Colonic mucosa (tissue), 4 donors: Measurements from ENCODE around the gene SOBP. TPM values are rescaled to one million over a fixed set of nuclear protein-coding genes. Genes with fewer than 3 reads are reported as not detected.

Source experiments
- DNase-seq: peaks from one replicate; pipeline ENCODE4 v3.0.0-alpha.2; 2020
- H3K27ac ChIP-seq: fragments of 200-600 bp; one replicate; pipeline ENCODE4 v1.8.0; 2021
- H3K27me3 ChIP-seq: fragments of 200-600 bp; one replicate; pipeline ENCODE4 v1.8.0; 2021
- H3K36me3 ChIP-seq: fragments of 200-600 bp; one replicate; pipeline ENCODE4 v1.8.0; 2021
- H3K4me1 ChIP-seq: fragments of 200-600 bp; one replicate; pipeline ENCODE4 v1.8.0; 2021; ENCODE audit warnings: mild to moderate bottlenecking
- H3K4me3 ChIP-seq: fragments of 200-600 bp; one replicate; pipeline ENCODE4 v1.8.0; 2021
- H3K9ac ChIP-seq, 2 donors: one replicate each; pipeline ENCODE4 v1.7.0; 2013; ENCODE audit warnings: control low read depth in 2 of 2, low read depth in 2 of 2, low read length in 2 of 2
- H3K9me3 ChIP-seq: fragments of 200-600 bp; one replicate; pipeline ENCODE4 v1.8.0; 2021
- intact Hi-C: fragments of 100-400 bp; cut with DNase I; formaldehyde crosslinking; loops from one replicate; pipeline ENCODE4 v1.14.1; 2022
- total RNA-seq, 2 donors: library from RNA; stranded (reverse); fragmentation: NEBNext Ultra II Directional in 1 of 2; extraction: Animal tissue kit (Norgen Biotek cat#: 25700) in 1 of 2; gene quantifications; one replicate each; pipeline ENCODE4 v1.2.1, GENCODE V29; 2021
- TF ChIP-seq, protein P1 (sequence below): fragments of 200-600 bp; IDR thresholded peaks from one replicate; pipeline ENCODE4 v1.8.0; 2022; ENCODE audit warnings: antibody characterized with exemption, mild to moderate bottlenecking
- donor health status: healthy.
- donor health status: DM: no; HTN: no; CAD: no.
- donor health status: DM: no; HTN: no; CAD: no.

SOBP gene
- total RNA-seq, 2 donors from 2014 or later: 0.67 to 3.4 TPM

DNA sequence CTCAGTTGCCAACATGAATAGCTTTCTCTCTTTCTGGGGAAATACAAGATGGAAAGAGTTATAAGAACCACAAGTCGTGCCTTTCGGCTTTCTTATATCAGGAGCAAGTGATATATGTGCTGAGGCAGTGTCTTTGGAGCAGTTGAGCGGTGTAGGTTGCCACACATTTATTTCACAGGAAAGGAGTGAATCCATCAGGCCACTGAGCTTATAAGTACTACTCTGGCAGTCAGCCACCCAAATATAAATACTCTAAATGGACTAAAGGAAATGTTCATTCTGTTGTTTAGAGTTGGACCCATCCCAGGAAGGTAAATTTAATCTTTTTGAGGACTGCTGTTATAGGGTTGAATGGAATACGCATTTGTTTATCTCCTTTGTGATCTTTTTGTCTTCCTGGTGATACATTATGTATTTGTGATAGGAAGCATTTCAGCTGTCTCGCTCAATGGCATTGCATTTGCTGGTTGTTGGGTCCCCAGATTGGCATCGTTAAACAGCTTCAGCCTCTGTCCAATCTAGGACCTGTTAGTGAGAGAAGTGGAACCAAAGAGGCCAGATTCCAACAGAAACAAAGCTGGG, 139.7 kb downstream of the SOBP start:
- H3K9me3 ChIP-seq: no peaks in the 10 kb centered on the region
- H3K27ac ChIP-seq: no peak overlapping the region
- no peak overlapping the region for H3K4me3 ChIP-seq
- no peaks in the 10 kb centered on the region for H3K36me3 ChIP-seq
- no peak overlapping the region for H3K9ac ChIP-seq
- intact Hi-C loops: no loop called here
- H3K27me3 ChIP-seq: no peaks in the 10 kb centered on the region
- no peak for DNase-seq
- no peaks in the 10 kb centered on the region for H3K4me1 ChIP-seq
- TF ChIP-seq, protein P1, sequence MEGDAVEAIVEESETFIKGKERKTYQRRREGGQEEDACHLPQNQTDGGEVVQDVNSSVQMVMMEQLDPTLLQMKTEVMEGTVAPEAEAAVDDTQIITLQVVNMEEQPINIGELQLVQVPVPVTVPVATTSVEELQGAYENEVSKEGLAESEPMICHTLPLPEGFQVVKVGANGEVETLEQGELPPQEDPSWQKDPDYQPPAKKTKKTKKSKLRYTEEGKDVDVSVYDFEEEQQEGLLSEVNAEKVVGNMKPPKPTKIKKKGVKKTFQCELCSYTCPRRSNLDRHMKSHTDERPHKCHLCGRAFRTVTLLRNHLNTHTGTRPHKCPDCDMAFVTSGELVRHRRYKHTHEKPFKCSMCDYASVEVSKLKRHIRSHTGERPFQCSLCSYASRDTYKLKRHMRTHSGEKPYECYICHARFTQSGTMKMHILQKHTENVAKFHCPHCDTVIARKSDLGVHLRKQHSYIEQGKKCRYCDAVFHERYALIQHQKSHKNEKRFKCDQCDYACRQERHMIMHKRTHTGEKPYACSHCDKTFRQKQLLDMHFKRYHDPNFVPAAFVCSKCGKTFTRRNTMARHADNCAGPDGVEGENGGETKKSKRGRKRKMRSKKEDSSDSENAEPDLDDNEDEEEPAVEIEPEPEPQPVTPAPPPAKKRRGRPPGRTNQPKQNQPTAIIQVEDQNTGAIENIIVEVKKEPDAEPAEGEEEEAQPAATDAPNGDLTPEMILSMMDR: no peak

DNA sequence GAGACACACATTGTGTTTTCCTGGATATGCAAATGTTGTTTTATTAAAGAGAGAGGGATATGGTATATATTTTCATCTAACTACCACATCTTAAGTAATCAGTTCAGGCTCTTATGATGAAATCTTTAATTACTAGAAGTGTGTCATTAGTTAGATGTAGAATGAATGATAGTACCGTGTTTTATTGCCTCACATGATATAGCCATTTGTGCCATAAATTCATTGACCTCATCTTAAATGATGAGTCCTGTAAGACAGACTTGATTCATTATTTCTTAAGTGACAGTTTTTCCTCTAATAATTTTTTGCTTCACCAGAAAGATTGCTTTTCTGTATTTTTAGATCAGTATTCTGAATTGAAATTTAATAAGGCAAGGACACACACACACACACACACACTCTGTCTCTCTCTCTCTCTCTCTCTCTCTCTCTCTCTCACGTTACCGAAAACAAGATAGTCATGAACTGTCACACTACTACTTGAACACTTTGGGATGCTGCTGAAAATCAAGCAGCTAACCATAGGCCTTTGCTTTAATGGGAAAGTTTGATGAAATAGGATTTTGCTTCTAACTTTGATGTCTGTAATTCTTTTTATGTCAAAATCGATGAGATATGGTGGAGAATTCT, 140.5 kb downstream of the SOBP start:
- Histone ChIP-seq H3K4me3 (no peak overlapping the region), H3K4me1 (no peaks in the 10 kb centered on the region), H3K9me3 (no peaks in the 10 kb centered on the region), H3K27ac (no peak overlapping the region), H3K36me3 (no peaks in the 10 kb centered on the region), H3K9ac (no peak overlapping the region), H3K27me3 (peaks cover 4% of the 10 kb centered on the region)
- intact Hi-C loops: no loop called here
- DNase-seq: no peak
- TF ChIP-seq, protein P1: no peak

DNA sequence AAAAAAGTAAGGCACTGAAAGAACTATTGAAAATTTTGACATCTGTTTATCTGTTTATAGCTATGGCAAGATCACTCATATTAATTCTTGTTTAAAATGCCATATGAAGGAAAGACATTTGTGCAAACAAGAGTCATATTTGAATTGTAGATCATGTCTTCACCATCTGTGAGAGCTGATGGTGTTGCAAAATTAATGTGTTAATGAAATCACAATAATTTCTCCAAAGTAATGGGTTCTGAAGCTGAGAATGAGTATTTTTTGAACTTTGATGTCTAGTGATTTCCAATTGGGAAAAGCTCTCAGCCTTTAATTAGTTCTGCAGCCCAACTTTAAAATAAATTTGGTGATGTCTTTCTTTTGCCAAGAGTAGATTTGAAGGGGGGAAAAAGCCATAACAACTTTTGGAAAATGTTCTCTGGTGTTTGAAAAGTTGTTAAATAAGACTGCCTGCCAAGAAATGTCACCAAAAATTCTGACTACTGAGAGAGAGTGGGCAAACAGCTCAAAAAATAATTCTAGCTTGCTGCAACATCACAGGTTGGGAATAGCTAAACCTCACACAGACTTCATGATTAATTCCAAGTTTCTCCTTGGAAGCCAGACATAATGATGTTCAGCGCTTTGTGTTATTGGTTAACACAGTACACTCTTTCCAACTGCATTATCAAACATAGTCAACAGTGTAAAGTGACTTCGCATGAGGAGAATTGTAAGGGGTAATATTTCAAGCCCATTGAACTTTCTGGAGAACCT, 142.6 kb downstream of the SOBP start:
- Histone ChIP-seq H3K9ac (no peak overlapping the region), H3K9me3 (no peaks in the 10 kb centered on the region), H3K4me1 (no peaks in the 10 kb centered on the region), H3K27ac (no peak overlapping the region), H3K36me3 (no peaks in the 10 kb centered on the region), H3K4me3 (no peak overlapping the region), H3K27me3 (peaks cover 5% of the 10 kb centered on the region)
- intact Hi-C loops: no loop called here
- TF ChIP-seq, protein P1: no peak
- no peak for DNase-seq

DNA sequence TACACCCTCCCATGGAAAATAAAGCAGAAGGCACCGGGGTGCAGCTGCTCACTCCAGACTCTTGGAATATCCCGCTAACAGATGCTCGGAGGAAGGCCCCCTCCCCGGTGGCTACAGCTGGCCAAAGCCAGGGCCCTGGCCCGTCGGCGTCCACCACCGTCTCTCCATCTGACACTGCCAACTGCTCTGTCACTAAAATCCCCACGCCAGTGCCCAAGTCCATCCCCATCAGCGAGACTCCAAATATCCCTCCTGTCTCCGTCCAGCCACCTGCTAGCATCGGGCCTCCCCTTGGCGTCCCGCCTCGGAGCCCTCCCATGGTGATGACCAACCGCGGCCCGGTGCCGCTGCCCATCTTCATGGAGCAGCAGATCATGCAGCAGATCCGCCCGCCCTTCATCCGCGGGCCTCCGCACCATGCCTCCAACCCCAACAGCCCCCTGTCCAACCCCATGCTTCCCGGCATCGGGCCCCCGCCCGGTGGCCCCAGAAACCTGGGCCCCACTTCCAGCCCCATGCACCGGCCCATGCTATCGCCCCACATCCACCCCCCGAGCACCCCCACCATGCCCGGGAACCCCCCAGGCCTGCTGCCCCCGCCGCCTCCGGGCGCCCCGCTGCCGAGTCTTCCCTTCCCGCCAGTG, 143.9 kb downstream of the SOBP start:
- Histone ChIP-seq H3K27ac (no peak overlapping the region), H3K9ac (no peak overlapping the region), H3K4me3 (no peak overlapping the region), H3K4me1 (no peaks in the 10 kb centered on the region), H3K9me3 (no peaks in the 10 kb centered on the region), H3K36me3 (no peaks in the 10 kb centered on the region), H3K27me3 (peaks cover 5% of the 10 kb centered on the region)
- no peak for DNase-seq
- intact Hi-C loops: no loop called here
- TF ChIP-seq, protein P1: no peak

DNA sequence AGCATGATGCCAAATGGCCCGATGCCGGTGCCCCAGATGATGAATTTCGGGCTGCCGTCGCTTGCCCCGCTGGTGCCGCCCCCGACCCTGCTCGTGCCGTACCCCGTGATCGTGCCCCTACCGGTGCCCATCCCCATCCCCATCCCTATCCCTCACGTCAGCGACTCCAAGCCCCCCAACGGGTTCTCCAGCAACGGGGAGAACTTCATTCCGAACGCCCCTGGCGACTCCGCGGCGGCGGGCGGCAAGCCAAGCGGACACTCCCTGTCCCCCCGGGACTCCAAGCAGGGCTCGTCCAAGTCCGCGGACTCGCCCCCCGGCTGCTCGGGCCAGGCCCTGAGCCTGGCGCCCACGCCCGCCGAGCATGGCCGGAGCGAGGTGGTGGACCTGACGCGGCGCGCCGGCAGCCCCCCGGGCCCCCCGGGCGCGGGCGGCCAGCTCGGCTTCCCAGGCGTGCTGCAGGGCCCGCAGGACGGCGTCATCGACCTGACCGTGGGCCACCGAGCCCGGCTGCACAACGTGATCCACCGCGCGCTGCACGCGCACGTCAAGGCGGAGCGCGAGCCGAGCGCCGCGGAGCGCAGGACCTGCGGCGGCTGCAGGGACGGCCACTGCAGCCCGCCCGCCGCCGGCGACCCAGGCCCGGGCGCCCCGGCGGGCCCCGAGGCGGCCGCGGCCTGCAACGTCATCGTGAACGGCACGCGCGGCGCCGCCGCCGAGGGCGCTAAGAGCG, 144.6 kb downstream of the SOBP start:
- H3K9me3 ChIP-seq: no peaks in the 10 kb centered on the region
- H3K4me3 ChIP-seq: no peak overlapping the region
- no peaks in the 10 kb centered on the region for H3K36me3 ChIP-seq
- H3K9ac ChIP-seq: no peak overlapping the region
- intact Hi-C loops: no loop called here
- DNase-seq: no peak
- no peak overlapping the region for H3K27ac ChIP-seq
- H3K4me1 ChIP-seq: no peaks in the 10 kb centered on the region
- TF ChIP-seq, protein P1: no peak
- peaks cover 5% of the 10 kb centered on the region for H3K27me3 ChIP-seq
